Ramos (cell line): ENCODE data around the gene SUGT1.

ENCODE experiments used
- in situ Hi-C: fragments of 300-500 bp; cut with MboI; formaldehyde crosslinking; loops from one replicate; pipeline ENCODE4 v1.14.3; 2022; ENCODE audit warnings: low sequenced_read_pairs; ENCODE audit not compliant: unreplicated experiment

Gene SUGT1

DNA sequence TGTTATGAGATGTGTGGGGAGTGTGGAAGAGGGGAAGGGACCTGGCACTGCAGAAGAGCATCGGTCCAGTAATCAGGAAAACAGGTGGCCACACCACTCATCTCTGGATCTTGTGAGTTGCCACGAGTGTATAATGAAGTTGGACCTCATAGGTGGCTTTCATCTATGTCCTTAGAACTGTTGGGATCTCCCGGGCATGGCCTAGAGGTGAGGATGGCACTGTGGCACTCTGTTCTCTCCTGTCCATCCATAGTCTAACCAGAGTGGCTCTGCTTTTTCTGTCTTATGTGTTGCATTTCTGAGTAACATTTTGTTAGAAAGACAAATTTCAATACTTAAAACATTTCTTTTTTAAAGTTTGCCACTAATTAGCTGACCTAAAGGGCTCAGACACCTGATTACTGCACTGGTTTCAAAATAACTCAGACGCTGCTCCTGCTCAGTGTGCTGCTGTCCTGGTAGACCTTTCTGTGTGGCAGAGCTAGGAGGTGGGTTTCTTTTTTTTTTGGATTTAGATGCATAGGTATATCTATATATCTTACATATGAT lies 81.5 kb downstream of the SUGT1 start:
- in situ Hi-C loops: no loop called here

GRCh38 chr13:52736891-52737290 lies 84.3 kb downstream of the SUGT1 start:
- in situ Hi-C loops: no loop called here

GRCh38 chr13:52737451-52737850 lies 84.8 kb downstream of the SUGT1 start:
- in situ Hi-C loops: no loop called here

- in situ Hi-C loops: no loop called here
Observed at GRCh38 chr13:52737965-52738364, 85.3 kb downstream of the SUGT1 start.

DNA sequence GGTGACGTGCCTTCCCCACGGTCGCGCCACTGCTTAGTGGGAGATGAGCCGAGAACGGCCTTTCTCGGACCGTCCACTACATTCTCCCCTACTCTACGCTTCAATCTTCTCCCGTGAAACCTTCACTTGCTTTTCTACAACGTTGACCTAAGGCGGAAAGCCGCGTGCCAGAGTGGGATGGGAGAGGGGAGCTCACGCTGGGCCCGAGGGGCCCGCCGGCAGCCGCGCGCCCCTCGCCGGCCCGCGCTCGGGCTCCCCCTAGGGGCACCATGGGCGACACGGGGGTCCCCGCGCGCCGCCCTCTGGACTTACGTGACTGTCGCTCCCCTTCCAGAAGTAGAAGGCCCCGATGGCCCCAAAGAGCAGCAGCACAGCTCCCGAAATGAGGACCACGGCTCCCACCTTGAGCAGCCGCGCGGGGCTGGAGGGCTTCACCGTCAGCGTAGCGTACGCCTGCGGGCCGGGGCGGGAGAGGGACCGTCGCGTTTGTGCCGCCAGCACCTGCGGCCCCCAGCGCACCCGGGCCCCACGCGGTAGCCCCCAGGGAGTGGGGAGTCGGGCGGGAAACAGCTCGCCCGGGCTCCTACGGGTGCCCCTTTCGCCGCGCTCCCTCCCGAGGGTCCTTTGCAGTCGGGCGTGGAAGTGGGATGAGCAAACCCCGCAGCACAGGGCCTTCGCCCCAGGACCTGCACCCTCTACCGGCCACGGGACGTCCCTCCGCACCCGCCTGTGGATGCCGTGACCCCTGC lies 86.3 kb downstream of the SUGT1 start:
- in situ Hi-C loops: no loop called here

- in situ Hi-C loops: no loop called here
Observed at GRCh38 chr13:52739468-52740071, 86.9 kb downstream of the SUGT1 start, which contains the start of gene CNMD. TSS of gene CNMD (minus strand) at chr13:52739820. CDS start at chr13:52739701, 119 bp downstream.

DNA sequence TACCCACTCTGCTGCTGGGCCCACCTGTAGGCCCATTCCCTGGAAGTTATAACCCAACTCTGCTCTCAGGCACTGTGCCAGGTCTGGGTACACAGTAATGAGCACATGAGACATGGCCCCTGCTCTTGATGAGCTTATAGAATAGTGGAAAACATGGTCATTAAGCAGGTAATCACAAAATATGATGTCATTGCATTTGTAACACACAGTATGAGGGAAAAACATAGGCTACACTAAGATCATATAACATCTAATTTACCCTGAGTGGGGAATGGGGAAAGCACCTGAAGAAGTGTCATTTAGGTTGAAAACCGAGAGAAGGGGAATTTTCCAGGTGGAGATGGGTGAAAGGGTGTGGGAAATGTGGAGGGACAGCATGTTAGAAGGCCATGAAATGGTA lies 90.9 kb downstream of the SUGT1 start:
- in situ Hi-C loops: no loop called here

DNA sequence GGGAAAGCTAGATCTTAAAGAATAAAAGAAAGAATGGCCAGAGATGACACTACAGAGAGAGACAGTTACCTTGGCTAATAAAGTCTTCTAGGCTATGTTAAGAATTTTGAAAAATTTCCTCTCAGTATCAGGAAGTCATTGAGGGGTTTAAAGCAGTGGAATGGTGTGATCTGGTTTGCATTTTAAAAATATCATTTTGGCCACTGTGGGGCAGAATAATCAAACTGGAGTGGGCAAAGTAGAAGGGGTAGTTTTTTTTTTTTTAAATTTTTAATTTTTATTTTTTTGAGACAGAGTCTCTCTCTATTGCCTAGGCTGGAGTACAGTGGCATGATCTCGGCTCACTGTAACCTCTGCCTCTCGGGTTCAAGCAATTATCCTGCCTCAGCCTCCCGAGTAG lies 91.4 kb downstream of the SUGT1 start:
- in situ Hi-C loops: no loop called here

- in situ Hi-C loops: no loop called here
Observed at GRCh38 chr13:52744842-52745375, 92.3 kb downstream of the SUGT1 start.

GRCh38 chr13:52746141-52746540 lies 93.5 kb downstream of the SUGT1 start:
- in situ Hi-C loops: no loop called here

GRCh38 chr13:52749419-52749818 lies 96.8 kb downstream of the SUGT1 start:
- in situ Hi-C loops: no loop called here
